SK-N-MC (cell line): Measurements from ENCODE around the gene TRIM8.

Experiments used
- EZH2 ChIP-seq: fragments of 200-600 bp; sonication (generic); IDR thresholded peaks from one replicate; pipeline ENCODE4 v1.6.1; 2017; ENCODE audit warnings: antibody characterized with exemption
- POLR2AphosphoS5 ChIP-seq: IDR thresholded peaks from 2 replicates; pipeline ENCODE4 v1.6.1; 2012; ENCODE audit warnings: mild to moderate bottlenecking, low read depth, low read length, borderline replicate concordance

DNA sequence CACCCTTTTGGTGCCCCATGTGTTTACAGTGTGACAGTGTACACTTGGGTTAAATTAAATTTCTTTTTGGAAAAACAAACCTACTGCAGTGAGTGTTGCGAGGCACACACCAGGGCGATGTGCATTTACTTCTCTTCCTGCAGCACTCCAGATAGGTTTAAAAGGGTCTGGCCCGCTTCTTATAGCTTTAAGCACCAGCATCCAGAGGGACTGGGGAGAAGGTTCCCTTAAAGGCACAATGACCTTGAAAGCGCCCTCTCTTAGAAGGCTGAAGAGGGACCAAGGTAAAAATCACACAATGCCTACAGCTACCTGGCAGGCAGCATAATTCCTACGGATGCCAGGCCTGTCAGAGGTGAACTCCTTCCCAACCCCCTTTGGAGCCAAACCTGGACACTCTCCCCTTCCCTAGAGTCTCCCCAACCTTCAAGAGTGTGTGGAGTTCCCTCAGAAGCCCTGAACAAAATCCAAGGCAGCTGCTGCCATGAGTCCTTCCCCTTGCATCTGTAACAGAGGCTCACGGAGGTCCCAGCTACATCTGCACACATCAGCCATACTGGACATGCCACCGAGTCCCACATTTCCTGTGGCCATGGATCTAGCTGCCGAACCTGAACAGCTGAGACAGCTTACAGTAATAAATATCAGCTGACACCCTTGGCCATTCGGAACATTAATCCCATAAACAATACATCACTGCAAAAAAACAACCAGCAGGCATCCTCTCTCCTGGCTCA, 33.2 kb downstream of the TRIM8 start:
- TF ChIP-seq EZH2: no peak
- no peak for TF ChIP-seq POLR2AphosphoS5
